B cell (primary cell): ENCODE results near the gene BEST2. TPM values are rescaled to one million over a fixed set of nuclear protein-coding genes. Genes with fewer than 3 reads are reported as not detected.

Experiments
- ATAC-seq: fragments of 200-7000 bp; cut with Tn5 transposase; one replicate; pipeline ENCODE4 v1.10.0; 2021; ENCODE audit warnings: low read depth, mild to moderate bottlenecking, moderate number of reproducible peaks, moderate library complexity
- CTCF ChIA-PET: fragments of 350-600 bp; sonication (Branson Sonifier 250); formaldehyde crosslinking; loops from one replicate; lab custom pipeline; 2021; ENCODE audit warnings: antibody characterized with exemption, inconsistent platforms; lab: Charles Lee
- POLR2A ChIA-PET: fragments of 350-600 bp; sonication (Branson Sonifier 250); formaldehyde crosslinking; loops from one replicate; lab custom pipeline; 2021; ENCODE audit warnings: antibody characterized with exemption; lab: Charles Lee
- DNase-seq: peaks from one replicate; pipeline ENCODE4 v3.0.0; 2013
- H2AFZ ChIP-seq: 2 replicates; pipeline ENCODE4 v1.6.1; 2012; ENCODE audit warnings: mild to moderate bottlenecking, low read depth, low read length; ENCODE audit not compliant: insufficient read depth, poor library complexity, severe bottlenecking
- H3K27ac ChIP-seq, 2 donors: 1 replicate in 1 of 2; 2 replicates in 1 of 2; pipeline ENCODE4 v1.5.1; 2012 to 2013; ENCODE audit warnings: low read length in 2 of 2, mild to moderate bottlenecking in 2 of 2, moderate library complexity in 1 of 2
- H3K27me3 ChIP-seq, 4 experiments: fragments of 200-600 bp in 1 of 4; sonication (generic) in 1 of 4; replicated peaks in 1 of 4; 1 replicate in 2 of 4; 2 replicates in 2 of 4; pipeline versions ENCODE4 v1.6.1 to v1.7.0; 2013 to 2016; ENCODE audit warnings: low read length in 3 of 4, mild to moderate bottlenecking in 2 of 4, mixed read lengths in 1 of 4, moderate library complexity in 1 of 4; ENCODE audit not compliant: insufficient read depth in 4 of 4, control insufficient read depth in 3 of 4; ENCODE audit errors: control extremely low read depth in 1 of 4
- H3K36me3 ChIP-seq, 2 experiments: replicated peaks in 1 of 2; 1 replicate in 1 of 2; 2 replicates in 1 of 2; pipeline versions ENCODE4 v1.6.1 to v1.7.1; 2013; ENCODE audit warnings: low read length in 1 of 2; ENCODE audit not compliant: insufficient read depth in 2 of 2, control insufficient read depth in 1 of 2; ENCODE audit errors: control extremely low read depth in 1 of 2, extremely low read depth in 1 of 2
- H3K4me1 ChIP-seq, 2 donors: fragments of 200-600 bp in 1 of 2; sonication (generic) in 1 of 2; 1 replicate in 1 of 2; 2 replicates in 1 of 2; pipeline versions ENCODE4 v1.5.1 to v1.6.1; 2013 to 2017; ENCODE audit warnings: low read length in 2 of 2; ENCODE audit not compliant: control insufficient read depth in 2 of 2, insufficient read depth in 2 of 2
- H3K4me2 ChIP-seq: replicated peaks from 2 replicates; pipeline ENCODE3; 2012; ENCODE audit warnings: mild to moderate bottlenecking, low read depth, low read length; ENCODE audit not compliant: poor library complexity, severe bottlenecking
- H3K4me3 ChIP-seq, 5 experiments: fragments of 200-600 bp in 1 of 5; sonication (generic) in 1 of 5; 1 replicate in 3 of 5; 2 replicates in 2 of 5; pipeline versions ENCODE4 v1.5.1 to v1.7.0; 2011 to 2016; ENCODE audit warnings: low read length in 4 of 5, mild to moderate bottlenecking in 4 of 5, low read depth in 2 of 5, control low read depth in 1 of 5, moderate library complexity in 1 of 5; ENCODE audit not compliant: insufficient read depth in 1 of 5; ENCODE audit errors: control extremely low read depth in 1 of 5, extremely low read depth in 1 of 5
- H3K79me2 ChIP-seq: fragments of 200-600 bp; sonication (generic); one replicate; pipeline ENCODE4 v1.6.0; 2016; ENCODE audit warnings: low read length; ENCODE audit not compliant: control insufficient read depth, insufficient read depth
- H3K9ac ChIP-seq: fragments of 200-600 bp; sonication (generic); 2 replicates; pipeline ENCODE4 v1.6.1; 2017; ENCODE audit warnings: mild to moderate bottlenecking, low read length, moderate library complexity
- H3K9me3 ChIP-seq, 3 donors: one replicate each; pipeline versions ENCODE4 v1.6.1 to v1.7.1; 2013; ENCODE audit warnings: low read length in 2 of 3; ENCODE audit not compliant: control insufficient read depth in 2 of 3, insufficient read depth in 1 of 3; ENCODE audit errors: control extremely low read depth in 1 of 3
- H4K20me1 ChIP-seq: 2 replicates; pipeline ENCODE4 v1.6.0; 2012; ENCODE audit warnings: mild to moderate bottlenecking, low read length; ENCODE audit not compliant: insufficient read depth, control insufficient read depth, poor library complexity, severe bottlenecking
- H3K27ac Mint-ChIP-seq: one replicate; pipeline ENCODE4 v1.8.0; 2021; ENCODE audit warnings: mixed read lengths
- H3K27me3 Mint-ChIP-seq: one replicate; pipeline ENCODE4 v1.8.0; 2021; ENCODE audit warnings: mixed read lengths
- H3K4me1 Mint-ChIP-seq: one replicate; pipeline ENCODE4 v1.8.0; 2021; ENCODE audit warnings: mixed read lengths
- H3K4me3 Mint-ChIP-seq: one replicate; pipeline ENCODE4 v1.8.0; 2021; ENCODE audit warnings: mixed read lengths
- H3K9me3 Mint-ChIP-seq: one replicate; pipeline ENCODE4 v1.8.0; 2022; ENCODE audit warnings: mixed read lengths; ENCODE audit not compliant: insufficient read depth
- EZH2 ChIP-seq: IDR thresholded peaks from 2 replicates; pipeline ENCODE4 v1.6.1; 2012; ENCODE audit warnings: borderline replicate concordance, low read depth, mild to moderate bottlenecking, moderate library complexity, low read length; ENCODE audit not compliant: insufficient read depth, poor library complexity, severe bottlenecking
- WGBS: methylation state at CpG from one replicate; pipeline ENCODE4 v1.1.5; 2013; ENCODE audit warnings: missing lambda C conversion rate; ENCODE audit not compliant: insufficient coverage; 5-methylcytosine and 5-hydroxymethylcytosine counted together
- intact Hi-C: fragments of 100-400 bp; cut with micrococcal nuclease; formaldehyde crosslinking; loops from one replicate; pipeline ENCODE4 v1.10.0; 2022
- polyA plus RNA-seq: library from polyadenylated mRNA; depleted of rRNA; stranded (reverse); fragments of >200 nt; gene quantifications from 2 replicates; pipeline ENCODE4 v1.2.3, GENCODE V29; 2012
- total RNA-seq, 2 donors: library from RNA; stranded (reverse); fragments of 120-200 nt in 1 of 2; gene quantifications; 1 replicate in 1 of 2; 2 replicates in 1 of 2; pipeline versions ENCODE4 v1.2.3 to v1.2.4, GENCODE V29; 2013 to 2022
- TF ChIP-seq, protein P1 (sequence below): fragments of 200-600 bp; IDR thresholded peaks from one replicate; pipeline ENCODE4 v1.8.0; 2022; ENCODE audit warnings: antibody characterized with exemption, mild to moderate bottlenecking

Gene BEST2
- total and polyA plus RNA-seq, 2 donors (not counting 1 experiment from before 2014, with no cell fraction given): 0.07 TPM; not detected in 1

DNA sequence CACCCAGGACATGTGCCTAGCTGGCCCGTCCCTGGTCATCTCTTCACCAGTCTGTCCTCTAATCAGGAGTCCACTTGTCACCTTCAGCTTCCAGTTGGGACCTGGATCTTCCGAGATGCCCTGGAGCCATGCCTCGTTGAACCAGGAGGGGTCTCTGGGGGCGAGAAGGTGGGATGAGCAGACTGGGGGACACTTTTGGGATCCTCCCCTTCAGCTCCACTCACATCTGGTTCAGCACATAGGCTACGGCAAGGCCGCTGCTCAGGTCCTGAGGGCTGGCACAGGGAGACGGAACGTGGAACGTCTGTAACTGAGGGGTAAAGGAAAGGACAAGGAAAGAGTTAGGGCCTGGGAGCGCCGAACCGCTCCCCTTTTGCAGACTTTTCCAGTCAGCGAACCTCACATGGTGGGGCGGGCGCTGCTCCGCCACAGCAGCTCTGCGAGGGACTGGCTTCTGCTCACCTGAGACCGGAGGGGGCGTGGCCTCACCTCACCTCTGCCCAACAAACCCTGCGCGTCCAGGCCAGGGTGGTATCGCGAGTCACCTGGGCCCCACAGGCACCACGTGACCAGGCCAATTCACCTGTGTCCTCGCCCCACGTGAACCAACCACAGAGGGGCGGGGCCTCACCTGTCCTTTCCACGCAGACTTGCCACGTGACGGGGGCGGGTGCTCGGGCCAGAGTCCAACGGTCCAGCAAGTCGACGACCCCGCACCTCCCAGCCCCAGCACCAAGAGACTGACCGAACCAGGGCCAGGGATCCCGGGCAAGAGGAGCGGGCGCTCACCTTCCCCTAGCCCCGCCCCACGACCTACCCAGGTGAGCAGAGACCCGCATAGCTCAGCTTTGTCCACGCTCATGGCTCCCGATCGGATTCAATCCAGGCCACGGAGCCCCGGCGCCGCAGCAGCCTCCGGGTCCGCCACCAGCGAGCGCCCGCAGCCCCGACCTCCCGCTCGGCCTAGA, 23.3 kb downstream of the BEST2 start, which contains the start of gene HOOK2:
Gene HOOK2 (minus strand): TSS at position 965 of the 968 bp plus-strand sequence. CDS start 103 bp downstream, at position 862.
- H2AFZ ChIP-seq: peak within 1 kb of the TSS; percentile 88
- H3K36me3 ChIP-seq: no peaks in the 10 kb centered on the region
- DNase-seq (no peak), ATAC-seq (no peak)
- peak within 1 kb of the TSS; percentile 83 for H3K9ac ChIP-seq
- H4K20me1 ChIP-seq: no peaks in the 10 kb centered on the region
- H3K4me2 ChIP-seq: peak within 1 kb of the TSS; percentile 99
- POLR2A ChIA-PET: interaction anchor here (0.6 to 6.9 kb wide), 4 partner anchors 19 to 1020 kb away, joined by 3 to 233 read pairs (median 4); partner anchors contain the start of genes JUNB and ZSWIM4
- Mint-ChIP-seq H3K27ac (peak within 1 kb of the TSS; percentile 63), H3K9me3 (no peaks in the 10 kb centered on the region), H3K4me1 (peaks cover 36% of the 10 kb centered on the region), H3K27me3 (no peaks in the 10 kb centered on the region), H3K4me3 (peak within 1 kb of the TSS; percentile 86)
- H3K27me3 ChIP-seq: no peaks in the 10 kb centered on the region
- intact Hi-C loops: loop anchor here (1.0 to 2.0 kb wide), 2 partner anchors 38 to 52 kb away; partner anchors contain the start of genes GET3 and TNPO2
- CTCF ChIA-PET: interaction anchor here (3.4 to 27.9 kb wide), 4 partner anchors 8 to 73 kb away, joined by 22 to 1147 read pairs (median 50); partner anchors contain the start of genes JUNB, PRDX2, RNASEH2A and THSD8
- peaks cover 2% of the 10 kb centered on the region for H3K79me2 ChIP-seq
- peak within 1 kb of the TSS; percentile 48 to 58 for H3K27ac ChIP-seq
- 22% methylated on average over 52 of the region's 58 CpGs for WGBS
- no peaks in the 10 kb centered on the region for H3K9me3 ChIP-seq
- TF ChIP-seq EZH2: no peak
- TF ChIP-seq, protein P1, sequence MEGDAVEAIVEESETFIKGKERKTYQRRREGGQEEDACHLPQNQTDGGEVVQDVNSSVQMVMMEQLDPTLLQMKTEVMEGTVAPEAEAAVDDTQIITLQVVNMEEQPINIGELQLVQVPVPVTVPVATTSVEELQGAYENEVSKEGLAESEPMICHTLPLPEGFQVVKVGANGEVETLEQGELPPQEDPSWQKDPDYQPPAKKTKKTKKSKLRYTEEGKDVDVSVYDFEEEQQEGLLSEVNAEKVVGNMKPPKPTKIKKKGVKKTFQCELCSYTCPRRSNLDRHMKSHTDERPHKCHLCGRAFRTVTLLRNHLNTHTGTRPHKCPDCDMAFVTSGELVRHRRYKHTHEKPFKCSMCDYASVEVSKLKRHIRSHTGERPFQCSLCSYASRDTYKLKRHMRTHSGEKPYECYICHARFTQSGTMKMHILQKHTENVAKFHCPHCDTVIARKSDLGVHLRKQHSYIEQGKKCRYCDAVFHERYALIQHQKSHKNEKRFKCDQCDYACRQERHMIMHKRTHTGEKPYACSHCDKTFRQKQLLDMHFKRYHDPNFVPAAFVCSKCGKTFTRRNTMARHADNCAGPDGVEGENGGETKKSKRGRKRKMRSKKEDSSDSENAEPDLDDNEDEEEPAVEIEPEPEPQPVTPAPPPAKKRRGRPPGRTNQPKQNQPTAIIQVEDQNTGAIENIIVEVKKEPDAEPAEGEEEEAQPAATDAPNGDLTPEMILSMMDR: no peak
- peaks cover 19 to 36% of the 10 kb centered on the region in 2 donors for H3K4me1 ChIP-seq
- H3K4me3 ChIP-seq: peak within 1 kb of the TSS; percentile 44 to 79 (median 68)
